HepG2 (cell line): ENCODE data around the gene HIC1. TPM values are rescaled to one million over a fixed set of nuclear protein-coding genes. Genes with fewer than 3 reads are reported as not detected.

Source experiments
- ATAC-seq: fragments of 200-7000 bp; cut with Tn5 transposase; 3 replicates; pipeline ENCODE4 v1.9.1; 2020; ENCODE audit warnings: mild to moderate bottlenecking, moderate library complexity
- BruUV-seq: library from RNA; stranded (reverse); fragments of 400-500 nt; replicated peaks from 2 replicates; lab custom pipeline; 2021; lab: Mats Ljungman, UMichigan
- CTCF ChIA-PET: fragments of 300-600 bp; formaldehyde crosslinking; extraction: SDS; loops from one replicate; lab custom pipeline; 2021; ENCODE audit warnings: low total read pairs, inconsistent platforms, low intra/inter-chr PET ratio; lab: Yijun Ruan, JAX
- POLR2A ChIA-PET: fragments of 350-600 bp; sonication (Branson Sonifier 250); formaldehyde crosslinking; loops from one replicate; lab custom pipeline; 2020; ENCODE audit warnings: antibody characterized with exemption, inconsistent platforms; lab: Yijun Ruan, JAX
- DNase-seq: peaks from one replicate; pipeline ENCODE4 v3.0.0-alpha.2; 2015; ENCODE audit warnings: low spot score
- FAIRE-seq: peaks from 3 replicates; lab custom pipeline; 2011; peaks lifted over from hg19 to GRCh38; lab: Jason Lieb, UNC
- H2AFZ ChIP-seq: one replicate; pipeline ENCODE4 v1.6.1; 2011; ENCODE audit warnings: low read length, inconsistent platforms
- H3K27ac ChIP-seq: fragments of 300-600 bp; 3 replicates; pipeline ENCODE4 v1.8.0; 2011; ENCODE audit warnings: mixed run types, mild to moderate bottlenecking, mixed read lengths, low read length, inconsistent platforms; ENCODE audit not compliant: insufficient read depth; ENCODE audit errors: extremely low read length
- H3K27me3 ChIP-seq, 2 experiments: fragments of 200-600 bp in 1 of 2; 2 replicates in 1 of 2; 3 replicates in 1 of 2; pipeline versions ENCODE4 v1.6.0 to v1.8.0; 2011; ENCODE audit warnings: low read length in 2 of 2, mild to moderate bottlenecking in 2 of 2, moderate library complexity in 2 of 2, inconsistent platforms in 1 of 2; ENCODE audit not compliant: insufficient read depth in 2 of 2, control insufficient read depth in 1 of 2
- H3K36me3 ChIP-seq, 2 experiments: fragments of 200-600 bp in 1 of 2; replicated peaks in 1 of 2; 2 replicates in 1 of 2; 3 replicates in 1 of 2; pipeline versions ENCODE4 v1.5.1 to v1.8.0; 2011; ENCODE audit warnings: low read length in 2 of 2, inconsistent platforms in 1 of 2; ENCODE audit not compliant: insufficient read depth in 2 of 2, control insufficient read depth in 1 of 2
- H3K4me1 ChIP-seq: 2 replicates; pipeline ENCODE4 v1.5.1; 2012; ENCODE audit warnings: low read length, inconsistent platforms; ENCODE audit not compliant: insufficient read depth
- H3K4me2 ChIP-seq: 2 replicates; pipeline ENCODE4 v1.6.0; 2011; ENCODE audit warnings: low read depth, low read length, inconsistent platforms
- H3K4me3 ChIP-seq, 3 experiments: fragments of 200-600 bp in 1 of 3; sonication (generic), shearing (Covaris generic) in 1 of 3; replicated peaks in 1 of 3; 2 replicates each; pipeline ENCODE4 v1.5.1; 2011 to 2016; ENCODE audit warnings: low read length in 3 of 3, inconsistent platforms in 2 of 3, low read depth in 2 of 3, mild to moderate bottlenecking in 2 of 3, control low read depth in 1 of 3, mixed read lengths in 1 of 3; ENCODE audit not compliant: insufficient read depth in 1 of 3
- H3K79me2 ChIP-seq: one replicate; pipeline ENCODE4 v1.6.1; 2011; ENCODE audit warnings: low read length, inconsistent platforms; ENCODE audit not compliant: insufficient read depth
- H3K9ac ChIP-seq: 2 replicates; pipeline ENCODE4 v1.6.0; 2011; ENCODE audit warnings: mild to moderate bottlenecking, low read depth, low read length, inconsistent platforms; ENCODE audit not compliant: insufficient read depth
- H3K9me3 ChIP-seq: 2 replicates; pipeline ENCODE4 v1.5.1; 2012; ENCODE audit warnings: mild to moderate bottlenecking, low read length
- H4K20me1 ChIP-seq: 2 replicates; pipeline ENCODE4 v1.6.0; 2011; ENCODE audit warnings: inconsistent platforms, mild to moderate bottlenecking, low read length, moderate library complexity; ENCODE audit not compliant: insufficient read depth
- CREB1 ChIP-seq, 2 experiments: fragments of 450-650 bp in 1 of 2; IDR thresholded peaks; 2 replicates each; pipeline ENCODE4 v1.6.1; 2016 to 2017; ENCODE audit warnings: control low read depth in 1 of 2, mild to moderate bottlenecking in 1 of 2, missing compliant biosample characterization in 1 of 2, missing genetic modification characterization in 1 of 2
- EP300 ChIP-seq, 3 experiments: sonication (generic) in 1 of 3; formaldehyde crosslinking in 1 of 3; IDR thresholded peaks; 2 replicates each; pipeline versions ENCODE4 v1.5.1 to v1.6.1; 2011 to 2020; ENCODE audit warnings: low read depth in 2 of 3, low read length in 2 of 3, borderline replicate concordance in 1 of 3, improper control_type of control experiment in 1 of 3, mild to moderate bottlenecking in 1 of 3, missing genetic modification reagents in 1 of 3, moderate library complexity in 1 of 3
- MYC ChIP-seq: sonication (generic); formaldehyde crosslinking; IDR thresholded peaks from 2 replicates; pipeline ENCODE4 v1.9.0; 2021; ENCODE audit warnings: missing genetic modification reagents, borderline replicate concordance
- SP5 ChIP-seq: IDR thresholded peaks from 2 replicates; pipeline ENCODE4 v1.6.1; 2016; ENCODE audit warnings: low read depth, borderline replicate concordance
- SRSF4 ChIP-seq: fragments of 200-400 bp; formaldehyde crosslinking; IDR thresholded peaks from one replicate; pipeline ENCODE4 v1.6.1; 2018; ENCODE audit warnings: mild to moderate bottlenecking, low read depth, low read length, moderate library complexity; ENCODE audit not compliant: poor library complexity, severe bottlenecking
- ZNF337 ChIP-seq: sonication (generic); formaldehyde crosslinking; IDR thresholded peaks from 2 replicates; pipeline ENCODE4 v1.5.1; 2020; ENCODE audit warnings: missing genetic modification reagents, low read depth, mild to moderate bottlenecking, borderline replicate concordance
- ZNF775 ChIP-seq: sonication (generic); formaldehyde crosslinking; IDR thresholded peaks from 2 replicates; pipeline ENCODE4 v1.4.0; 2020; ENCODE audit warnings: missing genetic modification reagents, mild to moderate bottlenecking, moderate library complexity, borderline replicate concordance
- ZNF891 ChIP-seq: sonication (generic); formaldehyde crosslinking; IDR thresholded peaks from 2 replicates; pipeline ENCODE4 v1.5.0; 2020; ENCODE audit warnings: mild to moderate bottlenecking, missing genetic modification reagents
- WGBS: methylation state at CpG from one replicate; pipeline ENCODE4 v1.1.6; 2017; ENCODE audit warnings: low lambda C conversion rate; 5-methylcytosine and 5-hydroxymethylcytosine counted together
- in situ Hi-C: cut with HindIII; loops from 2 replicates; pipeline ENCODE4 v1.10.0; 2017; ENCODE audit warnings: low pct_unique_long_range_greater_than_20kb; ENCODE audit not compliant: extremely low pct_ligation_motif_present
- intact Hi-C: fragments of 100-400 bp; cut with micrococcal nuclease; formaldehyde crosslinking; loops from one replicate; pipeline ENCODE4 v1.10.0; 2022; ENCODE audit not compliant: unreplicated experiment
- polyA plus RNA-seq, 8 experiments: library from polyadenylated mRNA; depleted of rRNA in 3 of 8; stranded (reverse) in 7 of 8; unstranded in 1 of 8; fragments of >200 nt; fragmentation: Illumina TruSeq in 4 of 8; extraction: Trizol in 4 of 8; gene quantifications; 2 replicates each; pipeline versions ENCODE4 v1.2.1 to v1.2.3, GENCODE V29; 2011 to 2016; ENCODE audit warnings: low read depth in 4 of 8, missing spikeins in 1 of 8, mixed read lengths in 1 of 8; ENCODE audit not compliant: insufficient read depth in 1 of 8
- total RNA-seq, 5 experiments: library from RNA; depleted of rRNA; stranded (reverse); fragments of >200 nt; fragmentation: Illumina TruSeq; extraction: Trizol; gene quantifications; 2 replicates each; pipeline ENCODE4 v1.2.3, GENCODE V29; 2016; ENCODE audit warnings: low read depth in 1 of 5
- TF ChIP-seq, protein P1 (sequence below): sonication (generic); formaldehyde crosslinking; conservative IDR thresholded peaks from 2 replicates; pipeline ENCODE4 v1.4.0; 2020; ENCODE audit warnings: missing genetic modification reagents

Gene HIC1
- total and polyA plus RNA-seq, 2 of the 13 experiments (the other 11 are each of a cell fraction or from before 2014, with no cell fraction given) = 0.04 to 0.31 TPM

DNA sequence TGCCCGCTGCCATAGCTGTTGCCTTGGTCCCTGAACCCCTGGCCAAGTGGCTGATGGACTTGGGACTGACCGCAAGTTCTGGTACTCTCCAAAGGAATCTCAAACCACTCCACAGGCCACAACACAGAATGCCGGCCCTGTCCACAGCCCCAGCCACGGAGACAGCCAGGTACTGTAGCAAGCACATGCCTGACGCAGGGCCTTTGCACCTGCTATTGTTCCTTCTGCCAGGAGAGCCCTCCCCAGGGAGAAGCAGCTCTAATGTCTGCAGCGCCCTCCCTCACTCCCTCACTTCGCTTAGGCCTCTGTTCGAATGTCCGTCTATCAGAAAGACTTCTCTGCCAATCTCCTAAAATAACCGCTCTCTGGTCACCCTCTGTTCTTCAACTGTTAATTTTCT is 45.2 kb upstream of the HIC1 start:
- POLR2A ChIA-PET = no interaction called here
- CTCF ChIA-PET = no interaction called here
- Histone ChIP-seq H3K4me1 (peaks cover 6% of the 10 kb centered on the region), H3K9ac (no peak overlapping the region), H4K20me1 (no peaks in the 10 kb centered on the region), H3K9me3 (no peaks in the 10 kb centered on the region), H3K4me2 (no peak overlapping the region), H2AFZ (no peak overlapping the region), H3K4me3 (no peak overlapping the region), H3K79me2 (no peaks in the 10 kb centered on the region), H3K27ac (no peak overlapping the region), H3K27me3 (no peaks in the 10 kb centered on the region), H3K36me3 (no peaks in the 10 kb centered on the region)
- DNase-seq (no peak), FAIRE-seq (no peak), ATAC-seq (no peak)
- in situ Hi-C loops (no loop called here), intact Hi-C loops (no loop called here)
- no TSS peak for BruUV-seq
- WGBS = 96% methylated on average over 6 of the region's 10 CpGs
- no peak for TF ChIP-seq SRSF4
- no peak for TF ChIP-seq EP300 (IDR thresholded peaks at IDR 0.05; ENCODE audit: low read depth in 2 of 2, low read length in 2 of 2)
- no peak for TF ChIP-seq EP300 (CRISPR knock-in tag; IDR thresholded peaks at IDR 0.05; ENCODE audit: borderline replicate concordance)
- no peak for TF ChIP-seq ZNF891
- no peak for TF ChIP-seq CREB1 (IDR thresholded peaks at IDR 0.05)
- no peak for TF ChIP-seq CREB1 (CRISPR knock-in tag; IDR thresholded peaks at IDR 0.05)
- TF ChIP-seq ZNF337 (CRISPR knock-in tag) = no peak
- no peak for TF ChIP-seq MYC (CRISPR knock-in tag)
- TF ChIP-seq SP5 (CRISPR knock-in tag) = no peak
- no peak for TF ChIP-seq ZNF775
- TF ChIP-seq, protein P1, sequence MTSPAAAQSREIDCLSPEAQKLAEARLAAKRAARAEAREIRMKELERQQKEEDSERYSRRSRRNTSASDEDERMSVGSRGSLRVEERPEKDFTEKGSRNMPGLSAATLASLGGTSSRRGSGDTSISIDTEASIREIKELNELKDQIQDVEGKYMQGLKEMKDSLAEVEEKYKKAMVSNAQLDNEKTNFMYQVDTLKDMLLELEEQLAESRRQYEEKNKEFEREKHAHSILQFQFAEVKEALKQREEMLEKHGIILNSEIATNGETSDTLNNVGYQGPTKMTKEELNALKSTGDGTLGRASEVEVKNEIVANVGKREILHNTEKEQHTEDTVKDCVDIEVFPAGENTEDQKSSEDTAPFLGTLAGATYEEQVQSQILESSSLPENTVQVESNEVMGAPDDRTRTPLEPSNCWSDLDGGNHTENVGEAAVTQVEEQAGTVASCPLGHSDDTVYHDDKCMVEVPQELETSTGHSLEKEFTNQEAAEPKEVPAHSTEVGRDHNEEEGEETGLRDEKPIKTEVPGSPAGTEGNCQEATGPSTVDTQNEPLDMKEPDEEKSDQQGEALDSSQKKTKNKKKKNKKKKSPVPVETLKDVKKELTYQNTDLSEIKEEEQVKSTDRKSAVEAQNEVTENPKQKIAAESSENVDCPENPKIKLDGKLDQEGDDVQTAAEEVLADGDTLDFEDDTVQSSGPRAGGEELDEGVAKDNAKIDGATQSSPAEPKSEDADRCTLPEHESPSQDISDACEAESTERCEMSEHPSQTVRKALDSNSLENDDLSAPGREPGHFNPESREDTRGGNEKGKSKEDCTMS = no peak
